RWPE1 (cell line): Measurements from ENCODE around the gene PDGFB.

ENCODE experiments used
- CTCF ChIA-PET: fragments of 350-600 bp; sonication (Branson Sonifier 250); formaldehyde crosslinking; extraction: SDS; loops from one replicate; lab custom pipeline; 2021; lab: Yijun Ruan, JAX
- POLR2A ChIA-PET: fragments of 400-600 bp; formaldehyde crosslinking; extraction: SDS; loops from one replicate; lab custom pipeline; 2020; ENCODE audit warnings: antibody characterized with exemption; ENCODE audit not compliant: low non-redundant PET; lab: Yijun Ruan, JAX
- DNase-seq: peaks from one replicate; pipeline ENCODE4 v3.0.0; 2012; ENCODE audit warnings: low spot score
- H3K27ac ChIP-seq: fragments of 450-650 bp; 2 replicates; pipeline ENCODE4 v1.5.1; 2017
- CTCF ChIP-seq: fragments of 450-650 bp; conservative IDR thresholded peaks from 2 replicates; pipeline ENCODE4 v1.5.1; 2017; ENCODE audit warnings: low read depth, mild to moderate bottlenecking

PDGFB gene

GRCh38 chr22:39234867-39235687, 9.7 kb downstream of the PDGFB start:
- POLR2A ChIA-PET, result no interaction called here

GRCh38 chr22:39234472-39234787, 10.4 kb downstream of the PDGFB start:
- H3K27ac ChIP-seq, result peak overlapping the region; percentile 72
- no peak for DNase-seq
- ChIA-PET POLR2A (no interaction called here), CTCF (no interaction called here)
- no peak for TF ChIP-seq CTCF

More at GRCh38 chr22:39234867-39235687, 9.7 kb downstream of the PDGFB start:
- CTCF ChIA-PET, result interaction anchor here (0.6 kb wide), 1 partner anchor 59 kb away, joined by 3 read pairs; no protein-coding TSS in a partner anchor
- peak overlapping the region; percentile 72 for H3K27ac ChIP-seq
- peak; percentile 68 for DNase-seq
- no peak for TF ChIP-seq CTCF

GRCh38 chr22:39233710-39234471, 10.9 kb downstream of the PDGFB start:
- CTCF ChIA-PET, result no interaction called here

GRCh38 chr22:39232806-39233709, 11.7 kb downstream of the PDGFB start:
- no peak for DNase-seq
- ChIA-PET POLR2A (no interaction called here), CTCF (no interaction called here)
- TF ChIP-seq CTCF, result no peak
- H3K27ac ChIP-seq, result peak overlapping the region; percentile 72

More at GRCh38 chr22:39233710-39234471, 10.9 kb downstream of the PDGFB start:
- POLR2A ChIA-PET, result no interaction called here
- TF ChIP-seq CTCF, result no peak
- no peak for DNase-seq
- peak overlapping the region; percentile 72 for H3K27ac ChIP-seq

- POLR2A ChIA-PET, result no interaction called here
- CTCF ChIA-PET, result no interaction called here
- no peak for TF ChIP-seq CTCF
- no peak for DNase-seq
- H3K27ac ChIP-seq, result peak overlapping the region; percentile 72
Measured at GRCh38 chr22:39232246-39232645, 12.5 kb downstream of the PDGFB start.
